ENCODE data around the gene AUTS2.
"Not testable (repeated sequence)": the region's sequence is repeated elsewhere in the genome, so short reads cannot be mapped to it uniquely, and the experiment has no call there.

Gene AUTS2

DNA sequence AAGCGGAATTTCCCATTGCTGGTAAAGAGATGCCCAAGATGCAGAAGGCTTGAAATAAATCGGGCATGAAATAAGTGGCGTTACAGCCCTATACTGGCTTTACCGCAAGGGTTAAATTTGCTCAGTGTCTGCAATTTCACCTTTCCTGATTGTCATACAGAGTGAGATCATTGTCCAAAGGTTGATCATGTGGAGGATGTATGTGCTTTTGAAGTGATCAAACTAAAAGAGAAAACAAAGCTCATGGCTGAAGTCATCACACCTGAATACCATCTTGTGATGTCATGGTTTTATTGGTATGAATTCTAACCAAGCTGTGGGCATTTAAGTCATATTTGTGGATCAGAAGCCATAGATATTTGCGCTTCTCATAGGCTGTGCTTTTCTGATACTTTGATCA, 635.5 kb downstream of the AUTS2 start:
- DNase-seq, result peak; percentile 14

DNA sequence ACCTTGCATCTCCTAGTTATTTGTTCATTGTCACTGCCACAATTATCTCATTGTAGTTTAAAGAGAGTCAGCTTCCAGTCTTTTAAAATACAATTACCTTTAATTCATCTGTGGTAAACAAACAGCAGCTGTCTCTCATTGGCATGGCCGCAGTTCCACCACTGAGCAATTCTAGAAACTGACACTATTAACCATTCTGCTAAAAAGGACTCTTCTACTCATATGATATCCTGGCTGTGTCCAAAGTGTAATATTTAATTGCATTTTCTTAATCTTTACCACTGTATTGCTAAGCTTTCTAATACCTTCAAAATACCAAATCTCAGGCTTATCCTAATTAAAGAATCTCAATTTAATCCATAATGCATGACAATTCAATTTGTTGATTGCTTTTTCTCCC, 639.0 kb downstream of the AUTS2 start:
- no peak for DNase-seq

GRCh38 chr7:70237831-70238575, 639.7 kb downstream of the AUTS2 start:
- no peak for DNase-seq

- no peak for DNase-seq
Observed at GRCh38 chr7:70239918-70240317, 641.6 kb downstream of the AUTS2 start.

DNA sequence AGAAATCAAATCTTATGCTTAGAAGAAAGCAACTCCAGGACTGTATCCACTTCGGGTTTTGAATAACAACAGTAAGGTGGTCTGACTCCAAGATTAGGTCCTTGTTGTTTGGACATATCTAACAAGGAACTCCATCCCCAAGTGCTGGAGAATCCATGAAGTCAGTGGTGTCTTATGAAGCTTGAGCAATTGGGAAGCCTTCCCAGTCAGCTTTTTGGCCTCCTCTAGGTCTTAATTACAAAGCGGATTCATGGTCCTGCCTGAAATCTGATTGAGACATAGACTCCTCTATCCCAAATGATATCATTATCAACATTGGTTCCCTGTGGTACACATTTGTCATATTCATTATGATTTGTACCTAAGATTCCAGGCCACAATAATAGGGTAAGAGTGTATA, 642.6 kb downstream of the AUTS2 start:
- DNase-seq, result no peak

DNA sequence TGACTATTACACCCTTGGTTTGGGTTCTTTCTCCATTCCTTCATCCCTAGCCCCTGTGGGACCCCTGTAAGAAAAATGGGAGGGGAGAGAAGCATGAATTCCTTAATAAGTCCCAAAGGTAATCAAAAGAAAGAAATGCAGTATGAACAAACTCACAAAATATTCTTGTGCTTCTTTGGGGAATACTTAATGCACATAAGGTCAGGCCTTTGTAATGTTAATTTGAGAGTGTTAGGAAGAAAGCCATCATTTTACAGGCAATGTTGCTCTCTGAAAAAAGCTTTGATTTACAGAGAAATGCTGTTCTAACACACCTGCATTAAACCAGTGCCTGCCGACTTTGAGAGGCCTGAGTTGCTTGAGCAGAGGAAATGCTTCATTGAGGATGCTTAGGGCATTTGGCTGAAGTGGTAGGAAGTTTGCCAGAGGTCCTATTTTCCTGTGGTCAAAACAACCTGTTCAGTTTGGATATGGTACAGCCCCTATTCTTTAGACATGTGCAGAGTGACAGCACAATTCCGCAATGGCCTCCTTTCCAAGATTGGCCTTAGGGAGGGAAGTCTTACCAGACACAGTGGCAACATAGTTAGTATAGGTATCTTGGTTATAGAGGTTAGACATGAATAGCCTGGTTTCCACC, 643.4 kb downstream of the AUTS2 start:
- no peak for DNase-seq

- DNase-seq, result no peak
Observed at GRCh38 chr7:70242826-70243225, 644.6 kb downstream of the AUTS2 start.

DNA sequence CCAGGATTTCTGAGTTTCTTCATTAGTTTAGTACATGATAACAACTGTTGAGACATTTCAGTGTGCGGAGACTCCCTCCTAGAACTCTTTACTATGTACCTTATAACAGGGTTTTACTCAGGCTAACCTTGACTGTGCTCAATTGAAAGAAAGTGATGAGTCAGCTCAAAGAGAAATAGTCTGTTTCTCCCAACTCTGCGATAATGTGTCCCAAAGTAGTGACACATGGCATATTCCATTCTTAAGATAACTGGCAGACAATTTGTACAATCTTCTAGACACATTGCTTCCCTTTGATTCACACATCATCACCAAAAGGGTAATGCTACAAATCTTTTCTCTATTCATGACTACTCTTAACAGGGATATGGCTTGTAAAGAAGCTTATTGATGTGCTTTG, 645.2 kb downstream of the AUTS2 start:
- DNase-seq, result no peak

GRCh38 chr7:70257921-70258320, 659.6 kb downstream of the AUTS2 start:
- DNase-seq, result no peak

DNA sequence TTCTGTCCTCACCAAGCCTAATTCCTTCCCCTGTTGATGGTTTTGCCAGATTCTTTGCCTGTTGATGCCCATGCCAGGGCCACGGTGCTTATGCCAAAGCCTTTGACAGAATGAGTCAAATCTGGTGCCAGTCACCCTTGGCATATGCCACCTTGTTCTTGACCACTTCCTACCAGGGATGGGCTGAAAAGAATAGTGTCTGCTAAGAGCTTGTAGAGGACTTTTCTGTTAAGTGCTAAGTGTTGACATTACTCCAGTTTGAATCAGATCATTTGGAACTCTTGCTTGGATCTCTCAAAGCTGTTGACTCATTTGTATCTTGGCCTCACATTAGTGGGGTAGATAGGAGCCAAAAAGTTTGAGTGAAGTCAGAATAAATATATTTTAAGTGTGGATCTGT, 661.2 kb downstream of the AUTS2 start:
- no peak for DNase-seq

GRCh38 chr7:70263471-70264255, 665.4 kb downstream of the AUTS2 start:
- DNase-seq, result no peak

GRCh38 chr7:70266186-70266585, 667.9 kb downstream of the AUTS2 start:
- no peak for DNase-seq

- DNase-seq, result no peak
Observed at GRCh38 chr7:70267381-70268120, 669.3 kb downstream of the AUTS2 start.

DNA sequence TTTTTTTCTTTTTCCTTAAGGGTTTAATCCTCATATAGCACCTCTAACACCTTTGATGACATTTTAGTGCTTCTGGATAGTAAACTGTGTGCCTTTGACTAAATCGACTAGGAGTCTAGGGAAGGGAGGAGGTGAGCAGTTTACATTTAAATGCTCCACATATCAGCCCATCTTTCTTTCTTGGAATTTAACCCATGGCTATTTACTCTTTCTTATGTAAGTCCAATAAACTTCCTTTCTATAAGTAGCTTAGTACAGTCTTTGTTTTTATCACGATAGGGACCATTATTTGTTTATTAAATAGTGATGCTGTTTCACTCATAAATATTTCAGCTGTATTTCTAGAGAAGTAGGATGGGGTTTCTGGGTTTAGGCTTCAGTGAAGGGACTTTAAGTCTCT, 669.9 kb downstream of the AUTS2 start:
- no peak for DNase-seq

DNA sequence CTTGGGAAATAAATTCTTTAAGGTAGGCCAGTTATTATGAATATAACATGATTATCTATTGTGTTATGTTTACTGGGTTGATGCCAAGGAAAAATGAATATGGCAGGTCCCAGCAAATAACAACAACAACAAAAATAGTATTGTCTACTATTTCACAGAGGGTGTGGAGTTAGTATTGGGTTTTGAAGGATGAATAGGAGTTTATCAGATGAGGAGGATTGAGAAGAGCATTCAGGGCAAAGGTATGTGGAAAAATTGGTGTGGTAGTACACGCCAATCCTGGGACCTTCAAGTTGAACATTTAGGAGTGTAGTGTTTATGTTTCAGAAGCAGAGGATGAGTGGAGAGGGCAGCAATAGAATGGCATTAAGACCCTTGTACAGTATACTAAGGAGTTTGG, 671.9 kb downstream of the AUTS2 start:
- DNase-seq, result no peak

DNA sequence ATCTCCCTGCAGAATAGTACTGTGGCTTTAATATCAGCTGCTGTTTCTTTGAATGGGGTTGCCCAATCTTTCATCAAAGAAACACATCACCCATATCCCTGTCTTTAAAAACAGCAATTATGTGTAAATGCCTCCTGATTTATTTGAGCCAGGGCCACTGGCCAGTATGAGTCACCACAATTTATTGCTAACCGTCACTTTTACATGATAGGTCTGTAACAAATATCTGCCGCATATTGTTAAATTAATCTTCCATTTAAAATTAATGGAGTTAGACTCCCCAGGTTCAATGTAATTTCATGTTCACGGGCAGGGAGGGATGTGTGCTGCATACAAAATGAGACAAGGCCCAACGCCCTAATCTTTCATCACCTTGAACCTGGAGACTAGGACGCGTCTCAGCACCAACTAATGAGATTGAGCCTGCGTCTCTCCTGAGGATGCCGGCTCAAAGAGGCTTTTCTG, 673.4 kb downstream of the AUTS2 start:
- DNase-seq, result no peak

- DNase-seq, result not testable (repeated sequence)
Observed at GRCh38 chr7:70275570-70275969, 677.3 kb downstream of the AUTS2 start.

GRCh38 chr7:70285187-70285586, 686.9 kb downstream of the AUTS2 start:
- DNase-seq, result no peak

DNA sequence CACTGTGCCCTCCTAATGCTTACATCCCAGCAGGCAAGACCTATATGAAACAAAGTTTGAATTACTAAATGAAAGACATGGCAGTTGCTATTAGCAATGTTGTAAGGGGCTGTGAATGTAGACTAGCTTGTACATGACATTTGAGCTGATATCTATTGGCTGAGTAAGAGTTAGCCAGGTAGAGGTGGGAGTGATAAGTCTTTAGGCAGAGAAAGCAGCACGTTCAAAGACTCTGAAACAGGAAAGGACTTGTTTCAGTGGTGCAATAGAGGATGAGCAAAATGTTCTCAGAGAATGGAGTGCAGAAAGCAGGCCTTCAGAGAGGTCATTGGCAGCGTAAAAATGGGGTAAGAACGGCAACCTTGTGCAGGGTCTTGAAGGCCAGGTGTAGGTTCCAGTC, 687.6 kb downstream of the AUTS2 start:
- DNase-seq, result no peak

GRCh38 chr7:70288781-70289456, 690.6 kb downstream of the AUTS2 start:
- DNase-seq, result no peak

DNA sequence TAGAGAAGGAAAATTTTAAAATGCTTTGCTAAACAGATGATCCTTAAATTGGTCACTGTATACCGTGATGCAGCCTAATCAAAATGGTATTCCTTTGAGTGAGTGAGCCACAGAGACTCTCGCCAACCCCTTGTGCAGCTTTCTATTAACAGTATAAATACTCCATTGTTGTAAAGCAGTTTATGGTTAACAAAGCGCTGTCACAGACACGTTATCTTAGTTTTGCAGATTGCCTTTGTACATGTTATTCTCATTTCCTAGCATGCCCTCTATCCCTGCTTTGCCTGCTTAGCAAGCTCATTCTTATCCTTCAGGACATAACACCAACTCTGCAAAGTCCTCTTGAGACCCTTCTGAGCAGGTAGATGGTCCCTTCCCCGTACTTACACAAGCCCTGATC, 694.4 kb downstream of the AUTS2 start:
- DNase-seq, result no peak

GRCh38 chr7:70294211-70294911, 696.1 kb downstream of the AUTS2 start:
- no peak for DNase-seq
